Ovary (tissue), 9 donors: ENCODE measurements around the gene DLEC1. TPM values are rescaled to one million over a fixed set of nuclear protein-coding genes. Genes with fewer than 3 reads are reported as not detected.

Experiments used
- DNase-seq, 5 donors: peaks; one replicate each; pipeline ENCODE4 v3.0.0-alpha.2; 2019 to 2020
- H3K27ac ChIP-seq, 2 donors: fragments of 200-600 bp; one replicate each; pipeline versions ENCODE4 v1.5.1 to v1.8.0; 2019 to 2022
- H3K27me3 ChIP-seq: fragments of 200-600 bp; one replicate; pipeline ENCODE4 v1.8.0; 2022
- H3K36me3 ChIP-seq: fragments of 200-600 bp; sonication (generic); one replicate; pipeline ENCODE4 v1.5.1; 2019
- H3K4me1 ChIP-seq: one replicate; pipeline ENCODE4 v1.8.1; 2013; ENCODE audit warnings: mild to moderate bottlenecking, moderate library complexity; ENCODE audit not compliant: insufficient read depth
- H3K4me3 ChIP-seq: fragments of 200-600 bp; sonication (generic); one replicate; pipeline ENCODE4 v1.5.1; 2017
- H3K9me3 ChIP-seq, 2 donors: fragments of 200-600 bp in 1 of 2; sonication (generic) in 1 of 2; one replicate each; pipeline versions ENCODE4 v1.5.1 to v1.8.1; 2013 to 2019; ENCODE audit warnings: mild to moderate bottlenecking in 1 of 2, moderate library complexity in 1 of 2
- CTCF ChIP-seq, 3 donors: fragments of 450-650 bp in 2 of 3; fragments of 200-600 bp in 1 of 3; IDR thresholded peaks; one replicate each; pipeline versions ENCODE4 v1.5.1 to v1.8.0; 2016 to 2022; ENCODE audit warnings: antibody characterized with exemption in 3 of 3, mild to moderate bottlenecking in 1 of 3
- EP300 ChIP-seq: sonication (generic); formaldehyde crosslinking; IDR thresholded peaks from one replicate; pipeline ENCODE4 v1.6.1; 2017; ENCODE audit warnings: antibody characterized with exemption
- POLR2A ChIP-seq: fragments of 450-650 bp; IDR thresholded peaks from one replicate; pipeline ENCODE4 v1.6.1; 2017; ENCODE audit warnings: antibody characterized with exemption, mild to moderate bottlenecking, moderate library complexity
- WGBS, 3 donors: extraction: QIAGEN DNeasy Blood & Tissue Kit in 1 of 3; methylation state at CpG; one replicate each; pipeline versions ENCODE4 v1.1.5 to v1.1.7; 2013 to 2017; 5-methylcytosine and 5-hydroxymethylcytosine counted together
- intact Hi-C, 4 donors: fragments of 100-400 bp; cut with DNase I; formaldehyde crosslinking; loops; one replicate each; pipeline versions ENCODE4 v1.11.0 to v1.15.1; 2022 to 2023
- polyA plus RNA-seq, 2 donors: library from polyadenylated mRNA; stranded (reverse); fragments of 200-250 nt in 1 of 2; fragments of 350-450 nt in 1 of 2; fragmentation: Illumina TruSeq in 1 of 2; extraction: RNeasy Lipid Tissue Mini Kit (QIAGEN cat#74804) in 1 of 2; gene quantifications; one replicate each; pipeline ENCODE4 v1.2.3, GENCODE V29; 2013 to 2014
- total RNA-seq, 7 donors: library from RNA; depleted of rRNA in 2 of 7; stranded (reverse); fragments of >200 nt in 2 of 7; fragmentation: NEBNext Ultra II Directional in 3 of 7; extraction: Animal tissue kit (Norgen Biotek cat#: 25700) in 3 of 7; gene quantifications; one replicate each; pipeline versions ENCODE4 v1.1.0 to v1.2.4, GENCODE V29; 2016 to 2023
- donor health status: DM: no; HTN: no; CAD: no; lungs with moderate emphysema.
- donor health status: DM: no; HTN: no; CAD: no.
- donor health status: Bipolar disorder and iron deficiency.
- donor health status: DM: yes; HTN: yes; CAD: no.
- donor health status: DM: no; HTN: no; CAD: no.
- donor health status: DM: yes; HTN: yes; CAD: no.

DLEC1 gene
- total and polyA plus RNA-seq, 9 donors = 0.93 to 23.8 (median 3.0) TPM

- intact Hi-C loops = no loop called here
- DNase-seq = peak in 3 of 5 donors; percentile 42 to 49 (median 46)
- H3K4me1 ChIP-seq = peaks cover 8% of the 10 kb centered on the region
- H3K4me3 ChIP-seq = no peak overlapping the region
- WGBS, 3 donors = 91 to 92% (median 92%) methylated on average over 10 of the region's 10 CpGs
- H3K9me3 ChIP-seq = no peaks in the 10 kb centered on the region
- H3K36me3 ChIP-seq = no peaks in the 10 kb centered on the region
- no peak for TF ChIP-seq POLR2A
- no peak for TF ChIP-seq CTCF (IDR thresholded peaks at IDR 0.05)
- TF ChIP-seq EP300 = no peak
- no peak overlapping the region for H3K27ac ChIP-seq
- no peaks in the 10 kb centered on the region for H3K27me3 ChIP-seq
These were observed 41.7 kb upstream of the DLEC1 start for GRCh38 chr3:37997342-37997741.

- Histone ChIP-seq H3K4me1 (peaks cover 8% of the 10 kb centered on the region), H3K9me3 (no peaks in the 10 kb centered on the region), H3K4me3 (no peak overlapping the region), H3K27ac (peak overlapping the region; percentile 22 to 34), H3K36me3 (no peaks in the 10 kb centered on the region), H3K27me3 (no peaks in the 10 kb centered on the region)
- TF ChIP-seq EP300 (no peak), CTCF (IDR thresholded peaks at IDR 0.05) (no peak), POLR2A (no peak)
- peak in 4 of 5 donors; percentile 40 to 65 (median 64) for DNase-seq
- 86 to 89% (median 88%) methylated on average over 6 of the region's 6 CpGs for WGBS, 3 donors
- intact Hi-C loops = no loop called here
These were observed 41.1 kb upstream of the DLEC1 start for GRCh38 chr3:37997791-37998370.

DNA sequence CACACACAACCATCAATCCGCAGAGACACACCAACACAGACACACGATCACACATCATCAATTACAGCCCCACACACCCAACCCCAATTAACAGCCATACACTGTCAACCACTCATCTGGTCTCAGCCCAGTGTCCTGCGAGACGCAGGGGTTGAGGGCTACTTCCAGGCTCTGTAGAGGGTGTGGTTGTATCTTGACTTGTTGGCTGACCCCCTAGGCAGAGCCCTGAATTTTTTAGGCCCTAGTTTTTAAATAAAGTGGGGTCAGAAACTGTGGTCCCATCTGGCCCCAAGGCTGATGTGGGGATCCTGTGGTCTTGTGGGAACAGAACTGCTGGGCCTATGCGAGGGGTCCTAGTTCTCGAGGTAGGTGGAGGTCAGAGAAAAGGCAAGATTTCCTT is 39.2 kb upstream of the DLEC1 start:
- peaks cover 7% of the 10 kb centered on the region for H3K4me1 ChIP-seq
- H3K27ac ChIP-seq = no peak overlapping the region
- H3K27me3 ChIP-seq = no peaks in the 10 kb centered on the region
- H3K36me3 ChIP-seq = no peaks in the 10 kb centered on the region
- H3K9me3 ChIP-seq = no peaks in the 10 kb centered on the region
- WGBS, 3 donors = 77 to 89% (median 88%) methylated on average over 6 of the region's 6 CpGs
- intact Hi-C loops = loop anchor here in 2 of 4 donors (10.0 kb wide), 2 partner anchors 135 to 145 kb away; partner anchors contain the start of genes ACAA1 (in 1 of the 2) and MYD88 (in 1 of the 2)
- TF ChIP-seq CTCF (IDR thresholded peaks at IDR 0.05) = no peak
- TF ChIP-seq POLR2A = no peak
- no peak for TF ChIP-seq EP300
- DNase-seq = peak in 3 of 5 donors; percentile 17 to 31 (median 19)
- H3K4me3 ChIP-seq = no peak overlapping the region

GRCh38 chr3:38000242-38000916 is 38.6 kb upstream of the DLEC1 start:
- peak in 3 of 5 donors; percentile 11 to 43 (median 34) for DNase-seq
- no peaks in the 10 kb centered on the region for H3K9me3 ChIP-seq
- H3K27ac ChIP-seq = no peak overlapping the region
- TF ChIP-seq POLR2A (no peak), CTCF (IDR thresholded peaks at IDR 0.05) (no peak), EP300 (no peak)
- 95 to 97% (median 96%) methylated on average over 6 of the region's 6 CpGs for WGBS, 3 donors
- H3K36me3 ChIP-seq = no peaks in the 10 kb centered on the region
- H3K4me3 ChIP-seq = no peak overlapping the region
- H3K27me3 ChIP-seq = no peaks in the 10 kb centered on the region
- intact Hi-C loops = loop anchor here in 2 of 4 donors (10.0 kb wide), 2 partner anchors 134 to 146 kb away; partner anchors contain the start of genes ACAA1 (in 1 of the 2) and MYD88 (in 1 of the 2)
- H3K4me1 ChIP-seq = peaks cover 7% of the 10 kb centered on the region
